Right ventricle myocardium inferior (tissue), 1 donor: ENCODE data around the gene MAP2. TPM values are rescaled to one million over a fixed set of nuclear protein-coding genes. Genes with fewer than 3 reads are reported as not detected.

Experiments
- ATAC-seq: fragments of 200-7000 bp; cut with Tn5 transposase; one replicate; pipeline ENCODE4 v1.9.1; 2020; ENCODE audit warnings: mild to moderate bottlenecking, moderate library complexity
- DNase-seq: peaks from one replicate; pipeline ENCODE4 v3.0.0; 2021; ENCODE audit errors: missing footprints
- intact Hi-C: fragments of 100-400 bp; cut with DNase I; formaldehyde crosslinking; loops from one replicate; pipeline ENCODE4 v1.11.0; 2022
- total RNA-seq: library from RNA; stranded (reverse); fragmentation: NEBNext Ultra II Directional; extraction: Animal tissue kit (Norgen Biotek cat#: 25700); gene quantifications from one replicate; pipeline ENCODE4 v1.2.1, GENCODE V29; 2021
- donor health status: DM: no; HTN: yes; CAD: no; lungs with severe emphysema.

MAP2 gene
- total RNA-seq, 1 donor from 2014 or later: 4.1 TPM

- intact Hi-C loops: no loop called here
- DNase-seq (no peak), ATAC-seq (no peak)
Observed at GRCh38 chr2:209511637-209512036, 87.8 kb downstream of the MAP2 start.

- ATAC-seq (no peak), DNase-seq (no peak)
- intact Hi-C loops: no loop called here
Observed at GRCh38 chr2:209512971-209513370, 89.1 kb downstream of the MAP2 start.

- intact Hi-C loops: no loop called here
- ATAC-seq (no peak), DNase-seq (no peak)
Observed at GRCh38 chr2:209517436-209517835, 93.6 kb downstream of the MAP2 start.

GRCh38 chr2:209519271-209519670 lies 95.4 kb downstream of the MAP2 start:
- ATAC-seq (no peak), DNase-seq (no peak)
- intact Hi-C loops: no loop called here

- DNase-seq: no peak
- intact Hi-C loops: no loop called here
- no peak for ATAC-seq
Observed at GRCh38 chr2:209519906-209520305, 96.1 kb downstream of the MAP2 start.

- ATAC-seq (no peak), DNase-seq (no peak)
- intact Hi-C loops: no loop called here
Observed at GRCh38 chr2:209523041-209523740, 99.3 kb downstream of the MAP2 start.

GRCh38 chr2:209523867-209524266 lies 100.0 kb downstream of the MAP2 start:
- DNase-seq (no peak), ATAC-seq (no peak)
- intact Hi-C loops: no loop called here

GRCh38 chr2:209525331-209525730 lies 101.5 kb downstream of the MAP2 start:
- intact Hi-C loops: no loop called here
- DNase-seq (no peak), ATAC-seq (no peak)

- peak; percentile 48 for ATAC-seq
- intact Hi-C loops: no loop called here
- no peak for DNase-seq
Observed at GRCh38 chr2:209525834-209526281, 102.0 kb downstream of the MAP2 start.

- intact Hi-C loops: no loop called here
- ATAC-seq (no peak), DNase-seq (no peak)
Observed at GRCh38 chr2:209526561-209526960, 102.7 kb downstream of the MAP2 start.

- DNase-seq (no peak), ATAC-seq (no peak)
- intact Hi-C loops: no loop called here
Observed at GRCh38 chr2:209529579-209529978, 105.7 kb downstream of the MAP2 start.

- intact Hi-C loops: no loop called here
- ATAC-seq (no peak), DNase-seq (no peak)
Observed at GRCh38 chr2:209532321-209532720, 108.5 kb downstream of the MAP2 start.

- intact Hi-C loops: no loop called here
- DNase-seq (no peak), ATAC-seq (no peak)
Observed at GRCh38 chr2:209533391-209533790, 109.5 kb downstream of the MAP2 start.

GRCh38 chr2:209534228-209534627 lies 110.4 kb downstream of the MAP2 start:
- ATAC-seq: no peak
- DNase-seq: no peak
- intact Hi-C loops: no loop called here

GRCh38 chr2:209536363-209536762 lies 112.5 kb downstream of the MAP2 start:
- DNase-seq (no peak), ATAC-seq (no peak)
- intact Hi-C loops: no loop called here

GRCh38 chr2:209547726-209548125 lies 123.9 kb downstream of the MAP2 start:
- DNase-seq (no peak), ATAC-seq (no peak)
- intact Hi-C loops: no loop called here

GRCh38 chr2:209549589-209549988 lies 125.7 kb downstream of the MAP2 start:
- intact Hi-C loops: no loop called here
- no peak for ATAC-seq

GRCh38 chr2:209553913-209554312 lies 130.1 kb downstream of the MAP2 start:
- intact Hi-C loops: no loop called here
- ATAC-seq (no peak), DNase-seq (no peak)

More at GRCh38 chr2:209549589-209549988, 125.7 kb downstream of the MAP2 start:
- no peak for DNase-seq

- DNase-seq: no peak
- intact Hi-C loops: loop anchor here (2.0 to 5.0 kb wide), 2 partner anchors 134 to 219 kb away; no protein-coding TSS in a partner anchor
- no peak for ATAC-seq
Observed at GRCh38 chr2:209556354-209556961, 132.6 kb downstream of the MAP2 start.

GRCh38 chr2:209560911-209561310 lies 137.1 kb downstream of the MAP2 start:
- intact Hi-C loops: no loop called here
- DNase-seq (no peak), ATAC-seq (no peak)

GRCh38 chr2:209563453-209563852 lies 139.6 kb downstream of the MAP2 start:
- no peak for DNase-seq
- intact Hi-C loops: no loop called here
- no peak for ATAC-seq
